Naive thymus-derived CD8-positive, alpha-beta T cell (primary cell): ENCODE results near the gene YIF1A. TPM values are rescaled to one million over a fixed set of nuclear protein-coding genes. Genes with fewer than 3 reads are reported as not detected.
"Not testable (repeated sequence)": the region's sequence is repeated elsewhere in the genome, so short reads cannot be mapped to it uniquely, and the experiment has no call there.

Experiments
- ATAC-seq, 2 donors: fragments of 150-1000 bp; cut with Tn5 transposase in 1 of 2; sonication (Bioruptor Pico), chemical (Tn5 transposase) in 1 of 2; 1 replicate in 1 of 2; 2 replicates in 1 of 2; pipeline ENCODE4 v1.10.0; 2021; ENCODE audit warnings: mild to moderate bottlenecking in 2 of 2, moderate library complexity in 2 of 2
- POLR2A ChIA-PET: fragments of 350-600 bp; sonication (Branson Sonifier 250); formaldehyde crosslinking; loops from one replicate; lab custom pipeline; 2021; ENCODE audit warnings: antibody characterized with exemption; lab: Charles Lee
- DNase-seq, 10 donors: peaks; one replicate each; pipeline versions ENCODE4 v3.0.0 to v3.0.0-alpha.2; 2020 to 2022
- H3K27ac Mint-ChIP-seq, 10 donors: one replicate each; pipeline ENCODE4 v1.8.0; 2020 to 2022; ENCODE audit warnings: mild to moderate bottlenecking in 10 of 10, mixed read lengths in 10 of 10, moderate library complexity in 4 of 10, inconsistent platforms in 1 of 10
- H3K27me3 Mint-ChIP-seq, 5 donors: one replicate each; pipeline ENCODE4 v1.8.0; 2021 to 2022; ENCODE audit warnings: mixed read lengths in 5 of 5
- H3K36me3 Mint-ChIP-seq, 3 donors: one replicate each; pipeline ENCODE4 v1.8.0; 2020 to 2022; ENCODE audit warnings: mixed read lengths in 3 of 3, mild to moderate bottlenecking in 2 of 3, inconsistent platforms in 1 of 3
- H3K4me1 Mint-ChIP-seq, 4 donors: one replicate each; pipeline ENCODE4 v1.8.0; 2021 to 2022; ENCODE audit warnings: mixed read lengths in 4 of 4
- H3K4me3 Mint-ChIP-seq, 10 donors: one replicate each; pipeline ENCODE4 v1.8.0; 2020 to 2022; ENCODE audit warnings: mild to moderate bottlenecking in 10 of 10, mixed read lengths in 10 of 10, moderate library complexity in 6 of 10, inconsistent platforms in 1 of 10
- H3K9me3 Mint-ChIP-seq, 9 donors: one replicate each; pipeline ENCODE4 v1.8.0; 2020 to 2022; ENCODE audit warnings: mixed read lengths in 9 of 9, mild to moderate bottlenecking in 3 of 9, inconsistent platforms in 1 of 9, moderate library complexity in 1 of 9
- polyA plus RNA-seq, 3 donors: library from polyadenylated mRNA; unstranded; fragments of 300-500 nt; fragmentation: Illumina TruSeq; gene quantifications; one replicate each; pipeline ENCODE4 v1.2.3, GENCODE V29; 2021
- total RNA-seq, 8 experiments: library from RNA in 2 of 8; stranded (reverse) in 2 of 8; gene quantifications; one replicate each; pipeline ENCODE4 v1.2.3 and lab custom pipeline; 2021 to 2026

The YIF1A gene
- total and polyA plus RNA-seq, 5 experiments from 2014 or later = 26.9 to 59.9 (median 49.1) TPM

GRCh38 chr11:66315921-66316811, 27.2 kb upstream of the YIF1A start:
- Mint-ChIP-seq H3K4me3 (peak overlapping the region; percentile 73 to 99 (median 96)), H3K9me3 (peaks cover 0 to 6% (median 0%) of the 10 kb centered on the region in 9 donors), H3K36me3 (peaks cover 0 to 4% (median 4%) of the 10 kb centered on the region in 3 donors), H3K4me1 (peaks cover 31 to 60% (median 52%) of the 10 kb centered on the region in 4 donors), H3K27me3 (no peaks in the 10 kb centered on the region), H3K27ac (peak overlapping the region; percentile 92 to 100 (median 99))
- peak in 1 of 2 donors; percentile 6 for ATAC-seq
- peak in 9 of 10 donors; percentile 46 to 86 (median 68) for DNase-seq
- POLR2A ChIA-PET = interaction anchor here (0.6 to 7.7 kb wide), 22 partner anchors 9 to 1455 kb away, joined by 3 to 126 read pairs (median 5); partner anchors contain the start of genes B4GAT1, BRMS1, MALAT1 and MRPL11

- POLR2A ChIA-PET = interaction anchor here (0.7 to 7.7 kb wide), 12 partner anchors 10 to 1182 kb away, joined by 3 to 126 read pairs (median 9); partner anchors contain the start of genes B4GAT1, BRMS1, MALAT1 and RAB1B
- H3K9me3 Mint-ChIP-seq = peaks cover 0 to 6% (median 0%) of the 10 kb centered on the region in 9 donors
- ATAC-seq = no peak
- H3K4me3 Mint-ChIP-seq = peak overlapping the region; percentile 73 to 99 (median 96)
- H3K4me1 Mint-ChIP-seq = peaks cover 31 to 60% (median 50%) of the 10 kb centered on the region in 4 donors
- peak in 2 of 10 donors; percentile 20 to 58 for DNase-seq
- H3K27ac Mint-ChIP-seq = peak overlapping the region; percentile 92 to 100 (median 99)
- peaks cover 0 to 4% (median 4%) of the 10 kb centered on the region in 3 donors for H3K36me3 Mint-ChIP-seq
- no peaks in the 10 kb centered on the region for H3K27me3 Mint-ChIP-seq
Measured at GRCh38 chr11:66315498-66315885, 26.5 kb upstream of the YIF1A start.

- Mint-ChIP-seq H3K4me1 (peaks cover 31 to 55% (median 44%) of the 10 kb centered on the region in 4 donors), H3K27ac (peak overlapping the region; percentile 92 to 100 (median 99)), H3K36me3 (peaks cover 0 to 4% (median 4%) of the 10 kb centered on the region in 3 donors), H3K27me3 (no peaks in the 10 kb centered on the region), H3K4me3 (peak overlapping the region; percentile 73 to 99 (median 96)), H3K9me3 (peaks cover 0 to 6% (median 0%) of the 10 kb centered on the region in 9 donors)
- POLR2A ChIA-PET = interaction anchor here (0.9 to 7.7 kb wide), 9 partner anchors 7 to 990 kb away, joined by 3 to 126 read pairs (median 16); partner anchors contain the start of genes B4GAT1, BRMS1, RIN1 and YIF1A
- ATAC-seq = no peak
- peak in 1 of 10 donors; percentile 60 for DNase-seq
Measured at GRCh38 chr11:66314561-66315497, 25.9 kb upstream of the YIF1A start.

GRCh38 chr11:66314186-66314501, 25.2 kb upstream of the YIF1A start:
- Mint-ChIP-seq H3K27me3 (no peaks in the 10 kb centered on the region), H3K27ac (peak overlapping the region; percentile 92 to 100 (median 99)), H3K9me3 (peaks cover 0 to 6% (median 0%) of the 10 kb centered on the region in 9 donors), H3K4me1 (peaks cover 29 to 48% (median 38%) of the 10 kb centered on the region in 4 donors), H3K4me3 (peak overlapping the region; percentile 73 to 99 (median 96)), H3K36me3 (peaks cover 0 to 4% (median 4%) of the 10 kb centered on the region in 3 donors)
- DNase-seq (no peak), ATAC-seq (no peak)
- POLR2A ChIA-PET = interaction anchor here (2.7 to 7.7 kb wide), 7 partner anchors 8 to 57 kb away, joined by 8 to 126 read pairs (median 45); partner anchors contain the start of genes B4GAT1, BRMS1, RIN1 and SLC29A2

GRCh38 chr11:66313321-66314185, 24.6 kb upstream of the YIF1A start:
- DNase-seq (peak in 3 of 10 donors; percentile 17 to 64 (median 34)), ATAC-seq (no peak)
- H3K36me3 Mint-ChIP-seq = peaks cover 0 to 4% (median 4%) of the 10 kb centered on the region in 3 donors
- no peaks in the 10 kb centered on the region for H3K27me3 Mint-ChIP-seq
- POLR2A ChIA-PET = interaction anchor here (0.8 to 7.7 kb wide), 30 partner anchors 9 to 1535 kb away, joined by 3 to 126 read pairs (median 5); partner anchors contain the start of genes B4GAT1, BRMS1, CCDC85B and KAT5
- H3K4me3 Mint-ChIP-seq = peak overlapping the region; percentile 73 to 99 (median 96)
- H3K9me3 Mint-ChIP-seq = peaks cover 0 to 3% (median 0%) of the 10 kb centered on the region in 9 donors
- H3K27ac Mint-ChIP-seq = peak overlapping the region; percentile 92 to 100 (median 99)
- H3K4me1 Mint-ChIP-seq = peaks cover 23 to 42% (median 32%) of the 10 kb centered on the region in 4 donors

GRCh38 chr11:66312549-66313320, 23.8 kb upstream of the YIF1A start:
- Mint-ChIP-seq H3K4me3 (peak overlapping the region; percentile 73 to 99 (median 96)), H3K27ac (peak overlapping the region; percentile 92 to 100 (median 99)), H3K27me3 (no peaks in the 10 kb centered on the region), H3K9me3 (no peaks in the 10 kb centered on the region), H3K36me3 (peaks cover 0 to 4% (median 4%) of the 10 kb centered on the region in 3 donors), H3K4me1 (peaks cover 17 to 34% (median 25%) of the 10 kb centered on the region in 4 donors)
- DNase-seq (peak; percentile 97 to 100 (median 99)), ATAC-seq (peak; percentile 59 to 60)
- POLR2A ChIA-PET = interaction anchor here (0.6 to 7.7 kb wide), 37 partner anchors 8 to 1534 kb away, joined by 3 to 126 read pairs (median 5); partner anchors contain the start of genes B4GAT1, BRMS1, CCDC85B and KAT5

- Mint-ChIP-seq H3K4me3 (peak overlapping the region; percentile 73 to 99 (median 96)), H3K27ac (peak overlapping the region; percentile 92 to 100 (median 99)), H3K4me1 (peaks cover 16 to 28% (median 20%) of the 10 kb centered on the region in 4 donors), H3K36me3 (peaks cover 0 to 4% (median 4%) of the 10 kb centered on the region in 3 donors), H3K9me3 (no peaks in the 10 kb centered on the region), H3K27me3 (no peaks in the 10 kb centered on the region)
- POLR2A ChIA-PET = interaction anchor here (0.6 to 7.7 kb wide), 36 partner anchors 8 to 1533 kb away, joined by 3 to 126 read pairs (median 5); partner anchors contain the start of genes B4GAT1, BRMS1, CCDC85B and KAT5
- ATAC-seq = peak; percentile 70 to 76
- peak; percentile 95 to 100 (median 100) for DNase-seq
Measured at GRCh38 chr11:66311965-66312548, 23.1 kb upstream of the YIF1A start.

GRCh38 chr11:66311470-66311964, 22.6 kb upstream of the YIF1A start:
- Mint-ChIP-seq H3K4me3 (peak overlapping the region; percentile 73 to 99 (median 96)), H3K36me3 (peaks cover 0 to 4% (median 4%) of the 10 kb centered on the region in 3 donors), H3K27ac (peak overlapping the region; percentile 92 to 100 (median 99)), H3K4me1 (peaks cover 16 to 28% (median 20%) of the 10 kb centered on the region in 4 donors), H3K9me3 (no peaks in the 10 kb centered on the region), H3K27me3 (no peaks in the 10 kb centered on the region)
- ATAC-seq (peak in 1 of 2 donors; percentile 29), DNase-seq (no peak)
- POLR2A ChIA-PET = interaction anchor here (0.7 to 7.7 kb wide), 15 partner anchors 11 to 1033 kb away, joined by 3 to 126 read pairs (median 8); partner anchors contain the start of genes BRMS1, RAB1B, RIN1 and SLC29A2

GRCh38 chr11:66310803-66311440, 22.0 kb upstream of the YIF1A start:
- H3K27me3 Mint-ChIP-seq, DNase-seq, H3K9me3 Mint-ChIP-seq, H3K36me3 Mint-ChIP-seq, ATAC-seq: not testable (repeated sequence)
- POLR2A ChIA-PET = interaction anchor here (0.7 to 7.7 kb wide), 14 partner anchors 11 to 1034 kb away, joined by 3 to 126 read pairs (median 9); partner anchors contain the start of genes BRMS1, RAB1B, RIN1 and SLC29A2
- H3K4me3 Mint-ChIP-seq = peak overlapping the region in 2 of 10 donors; percentile 8 to 73
- peaks cover 13 to 24% (median 17%) of the 10 kb centered on the region in 4 donors for H3K4me1 Mint-ChIP-seq
- peak overlapping the region in 2 of 10 donors; percentile 47 to 100 for H3K27ac Mint-ChIP-seq
